Fibroblast of skin of abdomen (primary cell): ENCODE data around the gene SERHL2.
A peak's percentile ranks its signal among the peaks of the same experiment; 100 is the strongest.
"Not testable (repeated sequence)": the region's sequence is repeated elsewhere in the genome, so short reads cannot be mapped to it uniquely, and the experiment has no call there.

ENCODE experiments used
- DNase-seq: peaks from one replicate; pipeline ENCODE4 v3.0.0-alpha.2; 2013

The SERHL2 gene

GRCh38 chr22:42574468-42574867 lies 20.7 kb downstream of the SERHL2 start:
- DNase-seq: not testable (repeated sequence)

GRCh38 chr22:42575996-42576574 lies 22.3 kb downstream of the SERHL2 start:
- not testable (repeated sequence) for DNase-seq

DNA sequence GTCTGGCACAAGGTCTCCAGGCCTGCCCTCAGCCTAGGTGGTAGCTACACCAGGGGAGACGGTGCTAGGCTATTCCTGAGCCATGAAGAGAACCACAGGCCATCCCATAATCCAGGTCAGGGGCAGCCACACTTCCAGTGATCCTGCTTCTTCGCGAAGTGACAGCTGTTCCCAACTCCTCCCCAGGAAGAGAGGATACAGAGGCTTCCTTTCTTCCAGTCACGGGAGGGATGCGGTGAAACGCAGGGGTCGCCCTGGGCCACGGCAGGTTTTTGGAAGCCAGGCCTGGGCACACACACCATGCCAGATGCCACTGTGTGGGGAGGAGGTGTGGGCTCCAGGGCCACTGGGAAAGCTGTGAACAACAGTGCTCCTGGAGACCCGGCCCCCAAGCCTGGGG lies 23.4 kb downstream of the SERHL2 start:
- DNase-seq: not testable (repeated sequence)

GRCh38 chr22:42577623-42578240 lies 24.0 kb downstream of the SERHL2 start:
- DNase-seq: no peak

- not testable (repeated sequence) for DNase-seq
Measured at GRCh38 chr22:42580040-42580439, 26.3 kb downstream of the SERHL2 start.

- not testable (repeated sequence) for DNase-seq
Measured at GRCh38 chr22:42581194-42581761, 27.5 kb downstream of the SERHL2 start.

- peak; percentile 68 for DNase-seq
Measured at GRCh38 chr22:42581762-42582716, 28.3 kb downstream of the SERHL2 start.

GRCh38 chr22:42582987-42583386 lies 29.2 kb downstream of the SERHL2 start:
- DNase-seq: no peak

DNA sequence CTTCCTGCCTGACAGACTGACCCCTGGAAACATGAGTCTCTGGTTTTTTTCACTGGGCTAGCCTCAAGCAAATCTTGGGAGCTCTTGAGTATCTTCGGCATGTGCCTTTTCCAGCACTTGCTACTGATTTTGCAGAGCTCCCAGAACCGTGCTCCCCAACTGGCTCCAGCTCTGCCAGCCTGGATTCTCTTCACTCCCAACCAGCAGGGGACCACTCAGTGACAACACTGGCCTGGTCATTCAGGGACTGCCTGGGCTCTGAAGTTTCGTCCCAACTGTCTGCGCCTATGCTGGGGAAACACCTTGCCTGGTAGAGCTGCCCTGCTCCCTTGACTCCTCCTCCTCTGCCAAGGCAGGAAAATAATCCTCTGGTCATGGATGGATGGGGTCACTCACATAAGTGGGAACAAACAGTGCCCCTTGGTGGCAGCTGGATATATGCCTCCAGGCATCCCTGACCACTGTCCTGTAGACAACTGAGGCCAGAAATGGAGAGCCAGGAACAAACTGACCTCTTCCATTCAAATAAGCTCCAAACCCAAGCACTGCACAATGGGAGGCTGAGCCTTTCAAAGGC lies 30.7 kb downstream of the SERHL2 start:
- no peak for DNase-seq

DNA sequence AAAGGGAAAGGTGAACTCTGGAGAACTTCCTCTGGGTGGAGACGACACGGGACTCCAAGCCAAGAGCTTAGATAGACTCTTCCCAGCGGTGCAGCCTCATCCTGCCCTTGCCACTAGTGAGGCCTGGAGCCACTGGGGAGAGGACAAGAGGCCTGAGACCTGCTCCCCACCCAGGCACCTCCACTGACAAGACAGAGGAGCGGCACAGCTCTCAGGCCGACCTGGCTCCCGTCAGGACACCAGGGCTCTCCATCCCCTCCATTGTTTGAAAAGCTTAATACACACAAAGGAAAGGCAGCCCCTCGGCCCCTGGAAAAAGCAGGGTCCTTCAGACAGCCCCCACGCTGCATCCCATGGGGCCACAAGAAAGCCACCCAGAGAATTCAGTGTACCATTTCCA lies 31.3 kb downstream of the SERHL2 start:
- no peak for DNase-seq

DNA sequence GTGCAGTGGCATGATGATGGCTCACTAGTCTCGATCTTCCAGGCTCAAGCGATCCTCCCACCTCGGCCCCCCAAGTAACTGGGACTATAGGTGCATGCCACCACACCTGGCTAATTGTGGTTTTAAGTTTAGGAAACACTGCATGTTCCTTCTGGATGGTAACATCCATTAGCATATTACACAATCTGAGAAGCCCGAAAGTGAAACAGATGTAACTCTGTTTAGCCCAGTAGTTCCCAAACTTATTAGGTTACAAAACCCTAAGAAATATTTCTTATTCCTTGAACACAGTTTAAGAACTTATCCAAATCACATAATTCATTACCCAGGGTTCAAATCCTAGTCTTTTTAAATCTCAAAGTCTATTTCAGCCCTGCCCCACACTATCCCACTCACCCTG lies 32.6 kb downstream of the SERHL2 start:
- DNase-seq: no peak

- DNase-seq: no peak
Measured at GRCh38 chr22:42587588-42588175, 33.9 kb downstream of the SERHL2 start.

- DNase-seq: no peak
Measured at GRCh38 chr22:42591987-42592386, 38.2 kb downstream of the SERHL2 start.

GRCh38 chr22:42595434-42595833 lies 41.7 kb downstream of the SERHL2 start:
- no peak for DNase-seq

DNA sequence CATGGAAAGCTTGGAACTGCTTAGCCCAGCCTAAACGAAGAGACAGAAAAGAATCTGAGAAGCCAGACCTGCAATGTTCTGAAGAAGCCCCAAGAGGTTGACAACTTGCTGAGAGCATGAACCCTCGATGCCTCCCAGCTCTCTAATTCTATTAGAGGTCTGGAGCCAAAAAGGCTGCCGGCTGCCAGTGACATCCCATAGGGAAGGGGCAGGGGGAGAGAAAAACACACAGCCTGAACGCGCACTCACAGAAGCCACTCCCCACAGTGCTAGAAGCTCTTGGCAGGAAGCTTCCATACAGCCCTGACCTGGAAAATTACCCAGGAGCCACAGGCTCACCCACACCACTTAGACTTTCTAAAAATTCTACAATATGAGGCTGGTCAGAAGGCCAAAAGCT lies 42.6 kb downstream of the SERHL2 start:
- DNase-seq: no peak

- no peak for DNase-seq
Measured at GRCh38 chr22:42596863-42597530, 43.2 kb downstream of the SERHL2 start.

GRCh38 chr22:42601879-42602465 lies 48.2 kb downstream of the SERHL2 start:
- no peak for DNase-seq

GRCh38 chr22:42602470-42602869 lies 48.7 kb downstream of the SERHL2 start:
- DNase-seq: no peak

- no peak for DNase-seq
Measured at GRCh38 chr22:42603427-42603826, 49.7 kb downstream of the SERHL2 start.

GRCh38 chr22:42604403-42604802 lies 50.6 kb downstream of the SERHL2 start:
- peak; percentile 41 for DNase-seq

DNA sequence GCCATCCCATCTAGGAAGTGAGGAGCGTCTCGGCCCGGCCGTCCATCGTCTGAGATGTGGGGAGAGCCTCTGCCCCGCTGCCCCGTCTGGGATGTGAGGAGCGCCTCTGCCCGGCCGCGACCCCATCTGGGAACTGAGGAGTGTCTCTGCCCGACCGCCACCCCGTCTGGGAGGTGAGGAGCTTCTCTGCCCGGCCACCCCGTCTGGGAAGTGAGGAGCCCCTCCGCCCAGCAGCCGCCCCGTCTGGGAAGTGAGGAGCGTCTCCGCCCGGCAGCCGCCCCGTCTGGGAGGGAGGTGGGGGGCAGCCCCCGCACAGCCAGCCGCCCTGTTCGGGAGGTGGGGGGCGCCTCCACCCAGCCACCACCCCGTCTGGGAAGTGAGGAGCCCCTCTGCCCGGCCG lies 53.9 kb downstream of the SERHL2 start:
- not testable (repeated sequence) for DNase-seq
